HepG2 (cell line): Measurements from ENCODE around the gene TAF6. TPM values are rescaled to one million over a fixed set of nuclear protein-coding genes. Genes with fewer than 3 reads are reported as not detected.

Source experiments
- ATM ChIP-seq: fragments of 450-650 bp; IDR thresholded peaks from 2 replicates; pipeline ENCODE4 v1.7.1; 2017; ENCODE audit warnings: mild to moderate bottlenecking, borderline replicate concordance
- CREB1 ChIP-seq, 2 experiments: fragments of 450-650 bp in 1 of 2; IDR thresholded peaks; 2 replicates each; pipeline ENCODE4 v1.6.1; 2016 to 2017; ENCODE audit warnings: control low read depth in 1 of 2, mild to moderate bottlenecking in 1 of 2, missing compliant biosample characterization in 1 of 2, missing genetic modification characterization in 1 of 2
- EEA1 ChIP-seq: sonication (generic); formaldehyde crosslinking; IDR thresholded peaks from 2 replicates; pipeline ENCODE4 v1.5.1; 2020; ENCODE audit warnings: mild to moderate bottlenecking, missing genetic modification reagents, borderline replicate concordance
- KDM4B ChIP-seq: sonication (generic); formaldehyde crosslinking; IDR thresholded peaks from 2 replicates; pipeline ENCODE4 v1.4.0; 2020; ENCODE audit warnings: missing genetic modification reagents
- NFE2 ChIP-seq: sonication (generic); formaldehyde crosslinking; IDR thresholded peaks from 2 replicates; pipeline ENCODE4 v1.4.0; 2020; ENCODE audit warnings: missing genetic modification reagents
- NRL ChIP-seq: sonication (generic); formaldehyde crosslinking; IDR thresholded peaks from 2 replicates; pipeline ENCODE4 v1.5.0; 2020; ENCODE audit warnings: missing genetic modification reagents, mild to moderate bottlenecking, moderate library complexity, borderline replicate concordance
- RFXAP ChIP-seq: sonication (generic); formaldehyde crosslinking; IDR thresholded peaks from 2 replicates; pipeline ENCODE4 v1.4.0; 2020; ENCODE audit warnings: missing genetic modification reagents, borderline replicate concordance
- TMF1 ChIP-seq: sonication (generic); formaldehyde crosslinking; IDR thresholded peaks from 2 replicates; pipeline ENCODE4 v1.8.1; 2022; ENCODE audit warnings: low read depth, missing genetic modification reagents
- ZNF136 ChIP-seq: sonication (generic); formaldehyde crosslinking; IDR thresholded peaks from 2 replicates; pipeline ENCODE4 v1.8.1; 2022; ENCODE audit warnings: low read depth, mild to moderate bottlenecking, moderate library complexity, missing genetic modification reagents
- ZNF232 ChIP-seq: sonication (generic); formaldehyde crosslinking; IDR thresholded peaks from 2 replicates; pipeline ENCODE4 v1.4.0; 2020; ENCODE audit warnings: missing genetic modification reagents, borderline replicate concordance
- ZNF501 ChIP-seq: sonication (generic); formaldehyde crosslinking; IDR thresholded peaks from 2 replicates; pipeline ENCODE4 v1.5.1; 2020; ENCODE audit warnings: mild to moderate bottlenecking, moderate library complexity, missing genetic modification reagents
- ZNF720 ChIP-seq: sonication (generic); formaldehyde crosslinking; IDR thresholded peaks from 2 replicates; pipeline ENCODE4 v1.4.0; 2020; ENCODE audit warnings: missing genetic modification reagents
- ZNF747 ChIP-seq: sonication (generic); formaldehyde crosslinking; IDR thresholded peaks from 2 replicates; pipeline ENCODE4 v1.8.1; 2023; ENCODE audit warnings: missing genetic modification reagents, mild to moderate bottlenecking, borderline replicate concordance
- ZNF749 ChIP-seq: sonication (generic); formaldehyde crosslinking; IDR thresholded peaks from 2 replicates; pipeline ENCODE4 v1.8.0; 2022; ENCODE audit warnings: mild to moderate bottlenecking, missing genetic modification reagents, moderate library complexity, borderline replicate concordance
- polyA plus RNA-seq, 8 experiments: library from polyadenylated mRNA; depleted of rRNA in 3 of 8; stranded (reverse) in 7 of 8; unstranded in 1 of 8; fragments of >200 nt; fragmentation: Illumina TruSeq in 4 of 8; extraction: Trizol in 4 of 8; gene quantifications; 2 replicates each; pipeline versions ENCODE4 v1.2.1 to v1.2.3, GENCODE V29; 2011 to 2016; ENCODE audit warnings: low read depth in 4 of 8, missing spikeins in 1 of 8, mixed read lengths in 1 of 8; ENCODE audit not compliant: insufficient read depth in 1 of 8
- total RNA-seq, 5 experiments: library from RNA; depleted of rRNA; stranded (reverse); fragments of >200 nt; fragmentation: Illumina TruSeq; extraction: Trizol; gene quantifications; 2 replicates each; pipeline ENCODE4 v1.2.3, GENCODE V29; 2016; ENCODE audit warnings: low read depth in 1 of 5
- TF ChIP-seq, protein P1 (sequence below): sonication (generic); formaldehyde crosslinking; IDR thresholded peaks from 2 replicates; pipeline ENCODE4 v1.4.0; 2020; ENCODE audit warnings: mild to moderate bottlenecking, missing genetic modification reagents, borderline replicate concordance
- TF ChIP-seq, protein P2 (sequence below): sonication (generic); formaldehyde crosslinking; IDR thresholded peaks from 2 replicates; pipeline ENCODE4 v1.8.1; 2023; ENCODE audit warnings: missing genetic modification reagents, inconsistent platforms, borderline replicate concordance
- TF ChIP-seq, protein P3 (sequence below): sonication (generic); formaldehyde crosslinking; IDR thresholded peaks from 2 replicates; pipeline ENCODE4; 2020; ENCODE audit warnings: missing genetic modification reagents, mild to moderate bottlenecking, borderline replicate concordance
- TF ChIP-seq, protein P4 (sequence below): sonication (generic); formaldehyde crosslinking; IDR thresholded peaks from 2 replicates; pipeline ENCODE4 v1.5.1; 2020; ENCODE audit warnings: mild to moderate bottlenecking, missing genetic modification reagents, moderate library complexity

The TAF6 gene
- total and polyA plus RNA-seq, 2 of the 13 experiments (the other 11 are each of a cell fraction or from before 2014, with no cell fraction given) = 12.9 to 18.8 TPM

DNA sequence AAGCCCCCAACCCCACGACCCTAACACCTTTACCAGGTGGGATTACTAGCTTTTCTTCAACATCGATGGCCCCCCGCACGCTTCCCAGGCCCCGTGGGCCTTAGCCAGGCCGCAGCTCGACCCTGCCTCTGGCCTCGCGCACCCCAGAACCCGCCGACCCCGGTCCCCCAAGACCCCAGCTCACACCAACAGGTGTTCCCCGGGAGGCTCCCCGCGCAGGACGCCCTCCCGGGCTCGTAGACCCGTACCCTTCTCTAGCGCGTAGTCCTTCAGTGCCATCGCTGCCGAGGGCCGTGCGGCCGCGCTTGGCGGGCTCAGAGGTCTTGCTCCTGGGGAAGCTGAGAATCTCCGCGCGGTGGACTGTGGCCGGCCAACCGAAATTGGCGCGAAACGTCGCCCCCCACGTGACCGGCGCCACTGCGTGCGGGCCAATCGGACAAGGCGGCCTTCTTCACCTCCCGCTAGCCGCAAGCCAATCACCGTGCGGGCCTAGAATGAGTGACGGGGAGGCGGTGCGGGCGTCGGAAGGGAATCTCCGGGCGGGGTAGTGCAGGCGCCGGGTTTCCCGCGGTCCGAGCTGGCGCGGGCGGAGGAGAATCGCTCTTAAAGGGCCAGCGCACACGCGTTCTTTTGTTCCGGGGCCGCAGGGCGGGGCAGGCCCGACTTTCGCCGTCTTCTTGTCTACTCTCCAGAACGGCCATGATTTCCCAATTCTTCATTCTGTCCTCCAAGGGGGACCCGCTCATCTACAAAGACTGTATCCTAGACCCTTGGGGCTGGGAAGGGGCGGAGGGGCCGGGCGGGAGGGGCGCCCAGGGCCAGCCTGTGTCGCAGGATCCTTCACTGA lies 17.9 kb downstream of the TAF6 start, which contains the start of the genes AP4M1 and MCM7 (continued):
- TF ChIP-seq, protein P1, sequence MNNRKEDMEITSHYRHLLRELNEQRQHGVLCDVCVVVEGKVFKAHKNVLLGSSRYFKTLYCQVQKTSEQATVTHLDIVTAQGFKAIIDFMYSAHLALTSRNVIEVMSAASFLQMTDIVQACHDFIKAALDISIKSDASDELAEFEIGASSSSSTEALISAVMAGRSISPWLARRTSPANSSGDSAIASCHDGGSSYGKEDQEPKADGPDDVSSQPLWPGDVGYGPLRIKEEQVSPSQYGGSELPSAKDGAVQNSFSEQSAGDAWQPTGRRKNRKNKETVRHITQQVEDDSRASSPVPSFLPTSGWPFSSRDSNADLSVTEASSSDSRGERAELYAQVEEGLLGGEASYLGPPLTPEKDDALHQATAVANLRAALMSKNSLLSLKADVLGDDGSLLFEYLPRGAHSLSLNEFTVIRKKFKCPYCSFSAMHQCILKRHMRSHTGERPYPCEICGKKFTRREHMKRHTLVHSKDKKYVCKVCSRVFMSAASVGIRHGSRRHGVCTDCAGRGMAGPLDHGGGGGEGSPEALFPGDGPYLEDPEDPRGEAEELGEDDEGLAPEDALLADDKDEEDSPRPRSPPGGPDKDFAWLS = no peak
- TF ChIP-seq ATM (no peak), TMF1 (CRISPR knock-in tag) (peak; percentile 77), RFXAP (CRISPR knock-in tag) (peak; percentile 64; the same call in 1 of the 2 replicates), NFE2 (CRISPR knock-in tag) (no peak), CREB1 (IDR thresholded peaks at IDR 0.05) (peak; percentile 76), CREB1 (CRISPR knock-in tag; IDR thresholded peaks at IDR 0.05) (peak; percentile 80), ZNF720 (CRISPR knock-in tag) (no peak), ZNF232 (no peak), ZNF136 (CRISPR knock-in tag) (no peak), ZNF749 (CRISPR knock-in tag) (peak; percentile 59; the same call in 1 of the 2 replicates), ZNF501 (CRISPR knock-in tag) (0 out of 2 replicates have a peak, but pooled peaks have one; percentile 7), KDM4B (CRISPR knock-in tag) (no peak), ZNF747 (CRISPR knock-in tag) (no peak), EEA1 (CRISPR knock-in tag) (no peak), NRL (CRISPR knock-in tag) (0 out of 2 replicates have a peak, but pooled peaks have one; percentile 64)
- TF ChIP-seq, protein P2, sequence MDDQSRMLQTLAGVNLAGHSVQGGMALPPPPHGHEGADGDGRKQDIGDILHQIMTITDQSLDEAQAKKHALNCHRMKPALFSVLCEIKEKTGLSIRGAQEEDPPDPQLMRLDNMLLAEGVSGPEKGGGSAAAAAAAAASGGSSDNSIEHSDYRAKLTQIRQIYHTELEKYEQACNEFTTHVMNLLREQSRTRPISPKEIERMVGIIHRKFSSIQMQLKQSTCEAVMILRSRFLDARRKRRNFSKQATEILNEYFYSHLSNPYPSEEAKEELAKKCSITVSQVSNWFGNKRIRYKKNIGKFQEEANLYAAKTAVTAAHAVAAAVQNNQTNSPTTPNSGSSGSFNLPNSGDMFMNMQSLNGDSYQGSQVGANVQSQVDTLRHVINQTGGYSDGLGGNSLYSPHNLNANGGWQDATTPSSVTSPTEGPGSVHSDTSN (CRISPR knock-in tag) = peak; percentile 75; the same call in 1 of the 2 replicates
- TF ChIP-seq, protein P3, sequence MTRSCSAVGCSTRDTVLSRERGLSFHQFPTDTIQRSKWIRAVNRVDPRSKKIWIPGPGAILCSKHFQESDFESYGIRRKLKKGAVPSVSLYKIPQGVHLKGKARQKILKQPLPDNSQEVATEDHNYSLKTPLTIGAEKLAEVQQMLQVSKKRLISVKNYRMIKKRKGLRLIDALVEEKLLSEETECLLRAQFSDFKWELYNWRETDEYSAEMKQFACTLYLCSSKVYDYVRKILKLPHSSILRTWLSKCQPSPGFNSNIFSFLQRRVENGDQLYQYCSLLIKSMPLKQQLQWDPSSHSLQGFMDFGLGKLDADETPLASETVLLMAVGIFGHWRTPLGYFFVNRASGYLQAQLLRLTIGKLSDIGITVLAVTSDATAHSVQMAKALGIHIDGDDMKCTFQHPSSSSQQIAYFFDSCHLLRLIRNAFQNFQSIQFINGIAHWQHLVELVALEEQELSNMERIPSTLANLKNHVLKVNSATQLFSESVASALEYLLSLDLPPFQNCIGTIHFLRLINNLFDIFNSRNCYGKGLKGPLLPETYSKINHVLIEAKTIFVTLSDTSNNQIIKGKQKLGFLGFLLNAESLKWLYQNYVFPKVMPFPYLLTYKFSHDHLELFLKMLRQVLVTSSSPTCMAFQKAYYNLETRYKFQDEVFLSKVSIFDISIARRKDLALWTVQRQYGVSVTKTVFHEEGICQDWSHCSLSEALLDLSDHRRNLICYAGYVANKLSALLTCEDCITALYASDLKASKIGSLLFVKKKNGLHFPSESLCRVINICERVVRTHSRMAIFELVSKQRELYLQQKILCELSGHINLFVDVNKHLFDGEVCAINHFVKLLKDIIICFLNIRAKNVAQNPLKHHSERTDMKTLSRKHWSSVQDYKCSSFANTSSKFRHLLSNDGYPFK (CRISPR knock-in tag) = no peak; the same call in 1 of the 2 replicates
- TF ChIP-seq, protein P4, sequence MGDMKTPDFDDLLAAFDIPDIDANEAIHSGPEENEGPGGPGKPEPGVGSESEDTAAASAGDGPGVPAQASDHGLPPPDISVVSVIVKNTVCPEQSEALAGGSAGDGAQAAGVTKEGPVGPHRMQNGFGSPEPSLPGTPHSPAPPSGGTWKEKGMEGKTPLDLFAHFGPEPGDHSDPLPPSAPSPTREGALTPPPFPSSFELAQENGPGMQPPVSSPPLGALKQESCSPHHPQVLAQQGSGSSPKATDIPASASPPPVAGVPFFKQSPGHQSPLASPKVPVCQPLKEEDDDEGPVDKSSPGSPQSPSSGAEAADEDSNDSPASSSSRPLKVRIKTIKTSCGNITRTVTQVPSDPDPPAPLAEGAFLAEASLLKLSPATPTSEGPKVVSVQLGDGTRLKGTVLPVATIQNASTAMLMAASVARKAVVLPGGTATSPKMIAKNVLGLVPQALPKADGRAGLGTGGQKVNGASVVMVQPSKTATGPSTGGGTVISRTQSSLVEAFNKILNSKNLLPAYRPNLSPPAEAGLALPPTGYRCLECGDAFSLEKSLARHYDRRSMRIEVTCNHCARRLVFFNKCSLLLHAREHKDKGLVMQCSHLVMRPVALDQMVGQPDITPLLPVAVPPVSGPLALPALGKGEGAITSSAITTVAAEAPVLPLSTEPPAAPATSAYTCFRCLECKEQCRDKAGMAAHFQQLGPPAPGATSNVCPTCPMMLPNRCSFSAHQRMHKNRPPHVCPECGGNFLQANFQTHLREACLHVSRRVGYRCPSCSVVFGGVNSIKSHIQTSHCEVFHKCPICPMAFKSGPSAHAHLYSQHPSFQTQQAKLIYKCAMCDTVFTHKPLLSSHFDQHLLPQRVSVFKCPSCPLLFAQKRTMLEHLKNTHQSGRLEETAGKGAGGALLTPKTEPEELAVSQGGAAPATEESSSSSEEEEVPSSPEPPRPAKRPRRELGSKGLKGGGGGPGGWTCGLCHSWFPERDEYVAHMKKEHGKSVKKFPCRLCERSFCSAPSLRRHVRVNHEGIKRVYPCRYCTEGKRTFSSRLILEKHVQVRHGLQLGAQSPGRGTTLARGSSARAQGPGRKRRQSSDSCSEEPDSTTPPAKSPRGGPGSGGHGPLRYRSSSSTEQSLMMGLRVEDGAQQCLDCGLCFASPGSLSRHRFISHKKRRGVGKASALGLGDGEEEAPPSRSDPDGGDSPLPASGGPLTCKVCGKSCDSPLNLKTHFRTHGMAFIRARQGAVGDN (CRISPR knock-in tag) = peak; percentile 79
